Measurements from ENCODE around the gene PAXIP1.

Gene PAXIP1

GRCh38 chr7:154996756-154997155 is 6.2 kb downstream of the PAXIP1 start:
- DNase-seq (ENCODE audit: low read depth, low spot score) = no peak

- no peak for DNase-seq (ENCODE audit: low read depth, low spot score)
These were observed 6.8 kb downstream of the PAXIP1 start for GRCh38 chr7:154996101-154996500.

GRCh38 chr7:154994996-154995395 is 7.9 kb downstream of the PAXIP1 start:
- no peak for DNase-seq (ENCODE audit: low read depth, low spot score)

- DNase-seq (ENCODE audit: low read depth, low spot score) = no peak
These were observed 11.9 kb downstream of the PAXIP1 start for GRCh38 chr7:154990964-154991540.

- no peak for DNase-seq (ENCODE audit: low read depth, low spot score)
These were observed 15.4 kb downstream of the PAXIP1 start for GRCh38 chr7:154987571-154987970.

- DNase-seq (ENCODE audit: low read depth, low spot score) = no peak
These were observed 16.6 kb downstream of the PAXIP1 start for GRCh38 chr7:154986200-154986945.

- no peak for DNase-seq (ENCODE audit: low read depth, low spot score)
These were observed 17.7 kb downstream of the PAXIP1 start for GRCh38 chr7:154985230-154985629.

- no peak for DNase-seq (ENCODE audit: low read depth, low spot score)
These were observed 18.2 kb downstream of the PAXIP1 start for GRCh38 chr7:154984601-154985188.

GRCh38 chr7:154978017-154978416 is 24.9 kb downstream of the PAXIP1 start:
- DNase-seq (ENCODE audit: low read depth, low spot score) = no peak

- no peak for DNase-seq (ENCODE audit: low read depth, low spot score)
These were observed 25.7 kb downstream of the PAXIP1 start for GRCh38 chr7:154977250-154977649.

- no peak for DNase-seq (ENCODE audit: low read depth, low spot score)
These were observed 26.1 kb downstream of the PAXIP1 start for GRCh38 chr7:154976844-154977243.

GRCh38 chr7:154975984-154976383 is 26.9 kb downstream of the PAXIP1 start:
- no peak for DNase-seq (ENCODE audit: low read depth, low spot score)

GRCh38 chr7:154973381-154973780 is 29.5 kb downstream of the PAXIP1 start:
- no peak for DNase-seq (ENCODE audit: low read depth, low spot score)

- DNase-seq (ENCODE audit: low read depth, low spot score) = no peak
These were observed 34.5 kb downstream of the PAXIP1 start for GRCh38 chr7:154968336-154969001.

- DNase-seq (ENCODE audit: low read depth, low spot score) = no peak
These were observed 35.4 kb downstream of the PAXIP1 start for GRCh38 chr7:154967401-154967955.

- no peak for DNase-seq (ENCODE audit: low read depth, low spot score)
These were observed 37.9 kb downstream of the PAXIP1 start for GRCh38 chr7:154965014-154965413.

- DNase-seq (ENCODE audit: low read depth, low spot score) = no peak
These were observed 42.7 kb downstream of the PAXIP1 start for GRCh38 chr7:154960063-154960790.

GRCh38 chr7:154956427-154956826 is 46.5 kb downstream of the PAXIP1 start:
- no peak for DNase-seq (ENCODE audit: low read depth, low spot score)

GRCh38 chr7:154953006-154953684 is 49.8 kb downstream of the PAXIP1 start:
- no peak for DNase-seq (ENCODE audit: low read depth, low spot score)

- DNase-seq (ENCODE audit: low read depth, low spot score) = no peak
These were observed 52.0 kb downstream of the PAXIP1 start for GRCh38 chr7:154950960-154951359.

- DNase-seq (ENCODE audit: low read depth, low spot score) = no peak
These were observed 55.3 kb downstream of the PAXIP1 start for GRCh38 chr7:154947604-154948003.

All from brain pericyte (primary cell).